ENCODE data around the gene PLCXD3.
"Not testable (repeated sequence)": the region's sequence is repeated elsewhere in the genome, so short reads cannot be mapped to it uniquely, and the experiment has no call there.

Gene PLCXD3

DNA sequence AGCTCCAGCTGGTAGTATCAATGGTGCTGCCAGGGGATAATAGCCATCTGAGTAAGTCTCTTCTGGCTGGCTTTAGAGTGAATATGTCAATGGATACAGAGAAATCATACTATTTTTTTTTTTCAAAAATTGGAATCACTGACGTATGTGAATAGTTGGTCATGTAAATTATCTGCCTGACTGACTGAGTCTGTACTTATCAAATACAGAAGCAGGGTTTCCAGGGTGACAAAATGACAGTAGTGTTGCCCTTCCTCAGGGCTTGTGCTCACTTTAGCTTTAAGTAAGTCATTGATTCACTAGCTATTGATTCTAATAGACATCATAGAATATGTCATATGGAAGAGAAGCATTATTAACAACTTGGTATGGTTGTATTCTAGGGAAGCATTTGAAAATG is 171.1 kb downstream of the PLCXD3 start:
- DNase-seq: no peak

DNA sequence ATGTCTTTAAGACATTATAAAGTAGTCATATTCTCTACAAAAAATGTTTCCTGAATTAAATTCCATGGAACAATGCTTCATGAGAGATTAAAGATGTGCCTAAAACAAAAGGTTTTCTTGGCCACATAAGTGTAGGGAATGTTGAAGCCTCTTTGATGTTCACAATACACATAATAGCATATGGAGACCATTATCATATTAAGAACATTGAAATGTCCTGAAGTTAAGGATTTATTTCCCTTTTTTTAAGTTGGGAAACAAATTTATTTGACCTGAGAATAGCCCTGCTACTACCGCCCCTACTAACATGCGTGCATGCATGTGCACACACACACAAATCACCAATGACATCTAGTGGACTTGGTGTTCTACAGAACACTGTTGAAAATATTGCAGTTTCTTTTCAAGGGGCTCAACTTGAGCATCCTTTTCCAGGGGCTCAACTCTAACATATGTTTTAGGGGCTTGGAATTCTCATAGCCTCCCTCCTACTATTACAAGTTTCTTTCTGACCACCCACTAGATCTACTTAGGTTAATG is 172.2 kb downstream of the PLCXD3 start:
- DNase-seq: no peak

DNA sequence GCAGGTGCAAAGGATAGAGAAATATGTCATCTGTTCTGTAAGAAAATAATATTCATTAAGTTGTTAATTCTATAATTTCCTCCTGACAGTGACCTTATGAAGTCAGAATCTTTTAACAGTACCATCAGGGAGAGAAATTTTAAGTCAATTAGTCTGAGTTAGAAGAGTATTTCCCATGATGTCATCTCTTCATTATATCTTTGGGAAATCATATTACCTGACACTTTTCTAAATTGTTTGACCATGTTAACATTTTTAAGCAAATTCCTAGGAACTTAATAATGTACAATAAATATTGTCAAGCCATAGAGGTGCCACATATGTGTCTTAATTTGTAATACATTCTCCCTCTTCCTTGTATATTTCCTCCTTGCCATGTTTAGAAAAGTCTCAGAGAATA is 172.7 kb downstream of the PLCXD3 start:
- no peak for DNase-seq

DNA sequence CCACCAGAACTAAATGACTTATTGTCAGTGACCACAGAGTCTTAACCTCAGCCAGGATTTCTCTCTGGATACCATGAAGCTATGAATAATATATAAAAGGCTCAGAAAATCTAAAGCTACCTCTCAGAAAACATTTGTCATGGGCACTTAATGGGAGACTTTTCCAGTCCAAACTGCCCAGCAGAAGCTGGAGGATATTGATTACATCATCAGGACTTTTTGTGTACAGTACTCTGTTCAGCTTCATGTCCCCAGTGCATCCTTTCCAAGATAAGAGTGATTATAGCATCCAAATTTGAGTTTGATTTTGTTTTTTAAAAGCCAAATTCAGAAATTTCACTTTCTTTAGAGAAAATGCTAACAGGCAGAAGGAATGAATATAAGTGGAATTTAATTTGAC is 173.2 kb downstream of the PLCXD3 start:
- no peak for DNase-seq

- no peak for DNase-seq
These were observed 173.9 kb downstream of the PLCXD3 start for GRCh38 chr5:41336471-41336870.

- DNase-seq: no peak
These were observed 174.7 kb downstream of the PLCXD3 start for GRCh38 chr5:41335596-41336181.

- DNase-seq: peak; percentile 5
These were observed 175.6 kb downstream of the PLCXD3 start for GRCh38 chr5:41334758-41335157.

GRCh38 chr5:41334221-41334620 is 176.2 kb downstream of the PLCXD3 start:
- DNase-seq: no peak

DNA sequence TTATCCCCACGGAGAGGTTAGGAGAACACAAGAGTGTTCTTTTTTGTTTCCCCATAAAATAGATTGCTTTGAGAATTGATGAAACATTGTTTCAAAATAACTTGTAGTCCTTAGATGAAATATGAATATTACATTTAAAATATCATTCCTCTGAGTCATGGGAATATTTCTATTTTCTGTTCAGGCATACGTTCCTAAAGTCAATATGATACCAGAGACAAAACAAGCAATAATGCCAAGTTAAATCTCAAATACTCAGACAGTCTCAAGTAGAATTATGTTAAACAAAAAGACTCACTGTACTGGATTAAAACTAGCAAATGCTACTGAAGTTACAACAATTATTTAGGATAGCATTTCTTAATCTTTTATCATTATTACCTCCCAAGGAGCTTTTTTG is 185.3 kb downstream of the PLCXD3 start:
- DNase-seq: no peak

DNA sequence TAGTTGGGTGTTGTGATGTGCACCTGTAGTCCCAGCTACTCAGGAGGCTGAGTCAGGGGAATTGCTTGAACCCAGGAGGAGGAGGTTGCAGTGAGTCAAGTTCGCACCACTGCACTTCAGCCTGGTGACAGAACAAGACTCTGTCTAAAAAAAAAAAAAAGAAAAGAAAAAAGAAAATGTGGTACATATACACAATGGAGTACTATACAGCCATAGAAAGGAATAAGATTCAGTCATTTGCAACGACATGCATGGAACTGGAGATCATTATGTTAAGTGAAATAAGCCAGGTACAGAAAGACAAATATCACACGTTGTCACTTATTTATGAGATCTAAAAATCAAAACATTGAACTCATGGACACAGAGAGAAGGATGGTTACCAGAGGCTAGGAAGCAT is 187.6 kb downstream of the PLCXD3 start:
- DNase-seq: not testable (repeated sequence)

DNA sequence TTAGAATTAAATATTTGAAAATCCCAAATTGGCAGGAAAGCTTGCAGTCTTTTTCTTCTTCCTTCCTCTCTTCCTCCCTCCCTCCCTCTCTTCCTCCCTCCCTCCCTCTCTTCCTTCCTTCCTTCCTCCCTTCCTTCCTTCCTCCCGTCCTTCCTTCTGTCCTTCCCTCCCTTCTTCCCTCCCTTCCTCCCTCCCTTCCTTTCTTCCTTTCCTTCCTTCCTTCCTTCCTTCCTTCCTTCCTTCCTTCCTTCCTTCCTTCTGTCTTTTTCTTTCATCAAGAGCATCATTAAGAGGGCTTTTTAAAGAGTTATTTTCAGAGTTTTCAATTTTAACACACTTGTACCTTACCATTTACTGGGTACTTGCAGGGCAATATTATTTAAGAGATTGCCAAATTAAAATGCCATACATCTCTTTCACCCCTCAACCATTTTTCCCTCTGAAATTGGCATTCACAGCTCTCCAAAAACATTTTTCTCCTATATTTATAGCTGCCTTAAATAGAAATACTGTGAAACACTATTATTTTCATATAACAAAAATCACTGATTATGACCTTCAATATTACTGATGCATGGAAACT is 197.8 kb downstream of the PLCXD3 start:
- DNase-seq: no peak

DNA sequence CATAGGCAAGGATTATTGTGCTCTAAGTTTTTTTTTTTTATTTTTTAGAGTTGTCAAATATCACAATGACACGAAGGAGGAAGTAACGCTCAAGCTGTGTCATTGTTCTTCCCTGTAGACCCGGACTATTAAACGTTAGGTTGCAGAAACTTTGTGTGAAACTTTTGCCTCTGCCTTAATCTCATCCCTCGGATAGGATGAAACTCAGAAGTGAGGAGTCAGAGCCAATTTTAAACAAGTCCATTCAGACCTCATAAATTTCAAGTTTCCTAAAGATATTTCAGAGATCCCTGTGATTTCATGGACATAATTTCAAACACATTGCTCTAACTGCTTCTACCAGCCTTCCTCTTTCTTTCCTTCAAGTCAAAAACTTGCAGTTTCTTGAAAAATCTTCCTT is 198.3 kb downstream of the PLCXD3 start:
- DNase-seq: no peak

DNA sequence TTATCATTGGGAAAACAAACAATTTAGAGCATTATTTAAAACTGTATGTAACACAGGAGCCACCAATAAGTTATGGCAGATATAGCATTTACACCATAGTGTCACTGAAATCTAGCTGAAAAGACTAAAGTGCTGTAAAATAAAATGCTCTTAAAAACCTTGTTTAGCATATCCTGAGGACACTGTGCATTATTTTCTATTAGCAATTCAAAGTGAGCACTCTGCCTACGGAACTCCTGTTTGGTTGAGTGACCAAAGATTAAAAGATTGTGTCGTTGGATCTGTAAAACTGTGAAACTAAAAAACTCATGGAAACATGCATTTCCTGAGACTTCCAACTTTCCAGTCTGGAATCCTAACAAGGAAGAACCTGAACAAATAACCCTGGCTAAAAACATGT is 201.1 kb downstream of the PLCXD3 start:
- no peak for DNase-seq

GRCh38 chr5:41306005-41306404 is 204.4 kb downstream of the PLCXD3 start:
- no peak for DNase-seq

DNA sequence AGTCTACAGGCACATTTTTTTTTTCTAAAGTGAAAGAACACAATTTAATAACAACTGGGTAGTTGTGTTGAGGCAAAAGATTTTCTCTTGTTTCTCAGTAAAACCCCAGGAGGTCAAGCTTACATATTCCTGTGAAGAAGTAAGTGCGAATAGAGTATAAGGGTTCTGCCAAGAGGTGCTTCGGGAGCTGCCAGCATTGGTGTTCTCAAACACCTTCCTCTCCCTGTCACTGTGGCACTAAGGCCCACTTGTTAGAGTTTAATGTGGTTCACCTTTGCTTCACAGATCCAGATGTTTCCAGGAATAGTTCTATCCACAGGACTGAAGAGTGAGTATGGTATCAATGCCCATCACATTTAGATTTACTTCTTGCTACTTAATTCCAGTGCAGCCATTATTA is 205.3 kb downstream of the PLCXD3 start:
- no peak for DNase-seq

- no peak for DNase-seq
These were observed 214.3 kb downstream of the PLCXD3 start for GRCh38 chr5:41296066-41296465.

- DNase-seq: no peak
These were observed 219.1 kb downstream of the PLCXD3 start for GRCh38 chr5:41291323-41291722.

GRCh38 chr5:41290810-41291209 is 219.6 kb downstream of the PLCXD3 start:
- DNase-seq: no peak

- DNase-seq: no peak
These were observed 220.4 kb downstream of the PLCXD3 start for GRCh38 chr5:41289970-41290464.

- DNase-seq: no peak
These were observed 223.7 kb downstream of the PLCXD3 start for GRCh38 chr5:41286696-41287095.

DNA sequence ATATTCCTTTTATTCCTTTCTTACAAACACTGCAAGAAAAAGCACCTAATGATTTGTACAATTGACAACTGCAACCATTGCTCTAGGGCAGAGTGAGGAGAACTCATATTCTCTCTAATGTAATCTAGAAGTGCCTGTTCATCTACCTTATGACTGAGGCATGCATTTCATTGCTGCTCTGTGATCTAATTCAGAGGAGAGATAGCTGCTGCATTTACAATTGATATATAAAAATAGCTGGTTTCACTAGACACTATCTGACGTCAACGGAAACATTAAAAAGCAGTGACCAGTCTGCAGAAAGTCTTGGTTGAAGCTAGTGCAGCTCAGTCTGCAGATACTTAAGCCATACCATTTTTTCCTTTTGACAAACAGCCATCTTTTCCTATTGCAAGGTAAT is 224.2 kb downstream of the PLCXD3 start:
- DNase-seq: no peak

DNA sequence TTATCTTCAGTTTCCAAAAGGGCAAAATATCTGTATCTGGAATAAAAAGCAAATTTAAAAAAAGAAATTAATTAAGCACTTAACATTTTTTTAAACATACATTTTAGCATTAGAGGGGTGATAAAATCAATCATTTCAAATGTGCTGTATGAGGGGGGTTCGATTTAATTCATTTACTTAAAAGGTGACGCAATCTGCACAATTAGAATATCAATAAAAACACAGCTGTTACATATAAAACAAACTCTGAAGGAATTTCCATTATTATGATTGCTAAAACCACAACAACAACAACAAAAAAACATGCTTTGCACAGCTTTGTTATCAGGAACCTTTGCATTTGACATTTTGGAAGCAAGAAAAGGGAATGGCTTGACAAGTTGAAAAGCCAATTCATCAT is 225.5 kb downstream of the PLCXD3 start:
- no peak for DNase-seq

GRCh38 chr5:41281215-41281810 is 229.1 kb downstream of the PLCXD3 start:
- no peak for DNase-seq

DNA sequence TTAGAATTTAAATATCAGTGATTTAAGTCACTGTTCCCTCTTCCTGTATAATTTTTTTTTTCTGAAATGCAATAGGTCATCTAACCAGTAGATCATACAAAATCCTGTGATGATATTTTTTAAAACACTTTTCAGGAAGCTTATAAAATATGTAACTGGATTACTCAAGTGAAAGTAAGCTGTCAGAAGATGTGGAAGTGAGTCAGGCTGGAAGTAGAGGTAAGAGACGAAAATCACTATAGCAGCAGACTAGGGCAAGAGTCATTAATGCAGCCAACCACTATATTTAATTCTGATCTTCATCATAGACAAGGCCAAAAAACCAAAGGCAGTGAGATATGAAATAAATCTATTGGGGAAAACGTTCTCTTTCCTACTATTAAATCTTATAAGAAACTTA is 231.4 kb downstream of the PLCXD3 start:
- no peak for DNase-seq
